Measurements from ENCODE around the gene SCRT2. TPM values are rescaled to one million over a fixed set of nuclear protein-coding genes. Genes with fewer than 3 reads are reported as not detected.

Gene SCRT2
- total and polyA plus RNA-seq, 9 donors: not detected

DNA sequence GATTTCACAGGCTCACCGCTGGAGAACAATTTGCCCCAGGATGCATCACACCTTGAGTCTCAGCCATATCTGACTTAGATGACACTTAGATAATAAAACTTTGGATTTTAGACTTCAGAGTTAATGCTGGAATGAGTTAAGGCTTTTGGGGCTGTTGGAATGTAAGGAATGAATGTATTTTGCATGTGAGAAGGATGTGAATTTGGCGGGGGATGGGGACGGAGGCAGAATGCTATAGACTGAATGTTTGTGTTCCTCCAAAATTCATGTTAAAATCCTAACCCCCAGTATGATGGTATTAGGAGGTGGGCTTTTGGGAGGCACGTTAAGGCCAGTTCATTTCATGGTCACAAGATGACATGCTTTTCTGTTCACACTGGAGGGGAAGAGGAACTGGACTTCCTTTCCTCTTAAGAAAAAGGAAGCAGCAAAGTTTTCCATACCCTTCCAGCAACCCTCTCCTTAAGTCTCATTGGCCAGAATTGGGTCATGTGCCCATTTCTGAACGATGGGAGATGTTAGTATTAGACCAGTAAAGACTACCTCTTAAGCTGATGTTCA is 16.8 kb downstream of the SCRT2 start:
- no peaks in the 10 kb centered on the region for H3K36me3 ChIP-seq
- no peaks in the 10 kb centered on the region for H3K27me3 ChIP-seq
- no peak overlapping the region for H3K27ac ChIP-seq
- intact Hi-C loops (cut with DNase I): no loop called here
- TF ChIP-seq, protein P1, sequence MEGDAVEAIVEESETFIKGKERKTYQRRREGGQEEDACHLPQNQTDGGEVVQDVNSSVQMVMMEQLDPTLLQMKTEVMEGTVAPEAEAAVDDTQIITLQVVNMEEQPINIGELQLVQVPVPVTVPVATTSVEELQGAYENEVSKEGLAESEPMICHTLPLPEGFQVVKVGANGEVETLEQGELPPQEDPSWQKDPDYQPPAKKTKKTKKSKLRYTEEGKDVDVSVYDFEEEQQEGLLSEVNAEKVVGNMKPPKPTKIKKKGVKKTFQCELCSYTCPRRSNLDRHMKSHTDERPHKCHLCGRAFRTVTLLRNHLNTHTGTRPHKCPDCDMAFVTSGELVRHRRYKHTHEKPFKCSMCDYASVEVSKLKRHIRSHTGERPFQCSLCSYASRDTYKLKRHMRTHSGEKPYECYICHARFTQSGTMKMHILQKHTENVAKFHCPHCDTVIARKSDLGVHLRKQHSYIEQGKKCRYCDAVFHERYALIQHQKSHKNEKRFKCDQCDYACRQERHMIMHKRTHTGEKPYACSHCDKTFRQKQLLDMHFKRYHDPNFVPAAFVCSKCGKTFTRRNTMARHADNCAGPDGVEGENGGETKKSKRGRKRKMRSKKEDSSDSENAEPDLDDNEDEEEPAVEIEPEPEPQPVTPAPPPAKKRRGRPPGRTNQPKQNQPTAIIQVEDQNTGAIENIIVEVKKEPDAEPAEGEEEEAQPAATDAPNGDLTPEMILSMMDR (IDR thresholded peaks at IDR 0.05): no peak
- TF ChIP-seq EP300 (IDR thresholded peaks at IDR 0.05): no peak
- TF ChIP-seq POLR2A (IDR thresholded peaks at IDR 0.05): no peak
- no peak for DNase-seq
- H3K9me3 ChIP-seq: no peaks in the 10 kb centered on the region
- H3K4me3 ChIP-seq: no peak overlapping the region
- 18 to 22% (median 20%) methylated on average over 5 of the region's 5 CpGs for WGBS, 3 donors
- H3K4me1 ChIP-seq (ENCODE audit: insufficient read depth): peaks cover 2% of the 10 kb centered on the region

DNA sequence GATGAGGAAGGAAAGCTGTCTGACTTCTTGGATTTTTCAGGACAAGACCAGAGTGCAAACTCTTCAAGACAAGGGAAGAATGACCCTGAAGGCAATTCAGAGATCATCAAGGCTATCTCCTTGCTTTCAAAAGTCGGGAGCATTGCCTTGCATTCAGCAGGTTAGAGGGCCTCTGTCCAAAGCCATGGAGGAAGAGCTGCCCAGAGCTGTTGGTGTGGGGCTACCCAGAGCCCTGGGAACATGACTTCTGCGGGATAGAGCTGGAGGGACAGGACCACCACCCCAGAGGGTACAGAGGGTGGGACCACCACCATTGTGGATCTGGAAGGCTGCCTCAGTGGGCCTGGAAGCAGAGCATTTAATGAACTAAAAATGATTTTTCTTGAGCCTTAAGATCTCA is 17.4 kb downstream of the SCRT2 start:
- WGBS, 3 donors: 19 to 28% (median 27%) methylated on average over 2 of the region's 2 CpGs
- Histone ChIP-seq H3K4me3 (no peak overlapping the region), H3K27ac (no peak overlapping the region), H3K27me3 (no peaks in the 10 kb centered on the region), H3K4me1 (ENCODE audit: insufficient read depth) (peaks cover 4% of the 10 kb centered on the region), H3K36me3 (no peaks in the 10 kb centered on the region), H3K9me3 (no peaks in the 10 kb centered on the region)
- TF ChIP-seq EP300 (IDR thresholded peaks at IDR 0.05) (no peak), POLR2A (IDR thresholded peaks at IDR 0.05) (no peak)
- DNase-seq: no peak
- intact Hi-C loops (cut with DNase I): no loop called here

DNA sequence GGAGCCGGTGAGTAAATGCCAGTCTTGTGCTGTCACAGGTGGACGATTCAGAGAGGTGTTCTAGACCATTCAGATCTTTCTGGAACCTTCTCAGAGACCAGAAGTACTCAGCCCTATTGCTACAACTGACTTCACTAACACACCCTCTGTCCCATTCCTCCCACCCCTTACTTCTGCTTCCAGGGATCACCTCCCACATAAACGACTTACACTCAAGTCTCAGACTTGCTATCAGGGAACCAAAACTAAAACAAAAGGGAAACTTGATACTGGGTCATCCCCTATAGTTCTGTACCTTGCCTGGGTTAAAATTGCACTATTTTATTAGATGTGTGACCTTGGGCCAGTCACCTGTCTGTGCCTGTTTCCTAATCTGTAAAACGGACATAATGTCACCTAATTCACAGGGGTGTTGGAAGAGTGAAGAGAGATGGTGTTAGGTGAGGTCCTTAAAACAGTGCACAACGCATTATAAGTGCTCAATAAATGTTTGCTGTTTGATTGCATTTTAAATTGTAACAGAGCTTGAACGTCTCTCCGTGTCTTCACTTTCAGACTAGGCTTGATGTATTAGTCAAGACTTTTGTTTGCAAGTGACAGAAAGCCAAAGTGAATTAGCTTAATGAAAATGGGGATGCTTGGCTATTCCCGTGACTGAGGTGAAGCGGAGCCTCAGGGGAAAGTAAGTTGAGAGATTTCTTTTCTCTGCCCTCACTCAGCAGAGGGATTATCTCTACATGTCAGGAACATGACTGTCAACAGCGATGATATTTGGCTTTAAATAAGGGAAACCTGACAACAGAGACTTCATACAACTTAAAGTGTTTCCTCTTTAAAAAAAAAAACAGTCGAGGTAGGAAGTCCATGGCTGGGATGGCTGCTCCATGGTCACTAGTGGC is 19.6 kb downstream of the SCRT2 start:
- H3K36me3 ChIP-seq: no peaks in the 10 kb centered on the region
- no peak for DNase-seq
- intact Hi-C loops (cut with DNase I): no loop called here
- no peak overlapping the region for H3K4me3 ChIP-seq
- H3K4me1 ChIP-seq (ENCODE audit: insufficient read depth): peaks cover 4% of the 10 kb centered on the region
- H3K27me3 ChIP-seq: no peaks in the 10 kb centered on the region
- TF ChIP-seq, protein P1 (IDR thresholded peaks at IDR 0.05): no peak
- TF ChIP-seq EP300 (IDR thresholded peaks at IDR 0.05) (no peak), POLR2A (IDR thresholded peaks at IDR 0.05) (no peak)
- H3K9me3 ChIP-seq: no peaks in the 10 kb centered on the region
- H3K27ac ChIP-seq: no peak overlapping the region
- WGBS, 3 donors: 70 to 76% (median 75%) methylated on average over 11 of the region's 11 CpGs

DNA sequence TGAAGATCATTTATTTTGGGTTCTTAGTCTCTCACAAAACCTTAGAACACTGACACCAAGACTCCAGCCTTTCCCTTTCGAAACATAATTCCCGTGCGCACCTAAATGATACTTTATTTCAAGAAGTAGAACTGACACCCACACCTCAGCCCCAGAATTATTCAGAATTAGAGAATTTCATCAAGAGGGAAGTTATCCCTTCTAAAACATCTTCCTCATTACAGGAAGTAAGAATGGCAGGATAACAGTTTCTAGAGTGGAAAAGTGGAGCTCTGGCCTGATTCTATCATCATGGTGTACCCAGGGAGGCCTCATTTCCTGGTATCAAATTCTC is 21.2 kb downstream of the SCRT2 start:
- H3K4me3 ChIP-seq: no peak overlapping the region
- H3K4me1 ChIP-seq (ENCODE audit: insufficient read depth): peaks cover 4% of the 10 kb centered on the region
- DNase-seq: no peak
- TF ChIP-seq POLR2A (IDR thresholded peaks at IDR 0.05) (no peak), EP300 (IDR thresholded peaks at IDR 0.05) (no peak)
- TF ChIP-seq, protein P1 (IDR thresholded peaks at IDR 0.05): no peak
- H3K36me3 ChIP-seq: no peaks in the 10 kb centered on the region
- no peaks in the 10 kb centered on the region for H3K27me3 ChIP-seq
- no peaks in the 10 kb centered on the region for H3K9me3 ChIP-seq
- no peak overlapping the region for H3K27ac ChIP-seq
- intact Hi-C loops (cut with DNase I): no loop called here
- WGBS, 3 donors: 83 to 87% (median 86%) methylated on average over 3 of the region's 3 CpGs

All from ovary (tissue), 9 donors.